ENCODE data around the gene FAM163B. TPM values are rescaled to one million over a fixed set of nuclear protein-coding genes. Genes with fewer than 3 reads are reported as not detected.

FAM163B gene
- total RNA-seq, 6 donors from 2014 or later = not detected

GRCh38 chr9:133581011-133581410 lies 28.2 kb downstream of the FAM163B start:
- H3K4me3 ChIP-seq = no peak overlapping the region
- WGBS, 2 donors = 70 to 76% methylated on average over 4 of the region's 4 CpGs

DNA sequence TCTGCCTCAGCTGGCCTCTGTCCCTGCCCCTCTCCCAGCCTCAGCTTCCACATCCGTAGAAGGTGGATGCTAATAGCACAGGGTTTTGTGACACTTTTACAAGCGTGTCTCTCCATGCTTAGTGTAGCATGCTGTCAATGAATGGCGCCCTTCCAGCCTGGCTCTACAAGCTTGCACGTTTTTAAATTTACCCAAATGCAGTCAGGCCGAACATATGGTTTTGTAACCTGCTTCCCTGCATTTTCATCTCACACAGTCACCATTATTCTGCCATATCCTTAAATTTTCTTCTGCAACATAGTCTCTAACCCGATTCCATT lies 28.8 kb downstream of the FAM163B start:
- H3K27ac ChIP-seq = no peak overlapping the region
- H3K4me3 ChIP-seq = no peak overlapping the region
- TF ChIP-seq POLR2AphosphoS5 (IDR thresholded peaks at IDR 0.05) = no peak
- no peak for TF ChIP-seq CTCF (IDR thresholded peaks at IDR 0.05)
- no peak for TF ChIP-seq POLR2A (IDR thresholded peaks at IDR 0.05)
- TF ChIP-seq EP300 (IDR thresholded peaks at IDR 0.05) = no peak
- H3K36me3 ChIP-seq = no peaks in the 10 kb centered on the region
- WGBS, 2 donors = 84 to 85% methylated on average over 6 of the region's 6 CpGs
- H3K4me1 ChIP-seq = peaks cover 15 to 39% (median 36%) of the 10 kb centered on the region in 4 donors
- peaks cover 0 to 5% (median 1%) of the 10 kb centered on the region in 4 donors for H3K27me3 ChIP-seq
- no peaks in the 10 kb centered on the region for H3K9me3 ChIP-seq
- DNase-seq (no peak), ATAC-seq (ENCODE audit: low FRiP score in 2 of 2) (no peak)

More at GRCh38 chr9:133581011-133581410, 28.2 kb downstream of the FAM163B start:
- Histone ChIP-seq H3K9me3 (no peaks in the 10 kb centered on the region), H3K4me1 (peaks cover 15 to 41% (median 35%) of the 10 kb centered on the region in 4 donors), H3K36me3 (no peaks in the 10 kb centered on the region), H3K27ac (peak overlapping the region in 2 of 4 donors; percentile 2 to 9), H3K27me3 (peaks cover 0 to 10% (median 4%) of the 10 kb centered on the region in 4 donors)
- DNase-seq = no peak
- ATAC-seq (ENCODE audit: low FRiP score in 2 of 2) = no peak
- TF ChIP-seq CTCF (IDR thresholded peaks at IDR 0.05) = no peak
- TF ChIP-seq EP300 (IDR thresholded peaks at IDR 0.05) = no peak
- no peak for TF ChIP-seq POLR2A (IDR thresholded peaks at IDR 0.05)
- TF ChIP-seq POLR2AphosphoS5 (IDR thresholded peaks at IDR 0.05) = no peak

- ATAC-seq (ENCODE audit: low FRiP score in 2 of 2) = no peak
- peaks cover 10 to 35% (median 32%) of the 10 kb centered on the region in 4 donors for H3K4me1 ChIP-seq
- TF ChIP-seq CTCF (IDR thresholded peaks at IDR 0.05) (no peak), POLR2AphosphoS5 (IDR thresholded peaks at IDR 0.05) (no peak), EP300 (IDR thresholded peaks at IDR 0.05) (no peak)
- no peak overlapping the region for H3K4me3 ChIP-seq
- peaks cover 0 to 5% (median 1%) of the 10 kb centered on the region in 4 donors for H3K36me3 ChIP-seq
- no peaks in the 10 kb centered on the region for H3K27me3 ChIP-seq
- peak in 1 of 2 donors; percentile 60 for DNase-seq
- H3K27ac ChIP-seq = no peak overlapping the region
- H3K9me3 ChIP-seq = no peaks in the 10 kb centered on the region
- WGBS, 2 donors = 76 to 86% methylated on average over 20 to 30 of the region's 31 CpGs
Measured at GRCh38 chr9:133579601-133580418, 29.4 kb downstream of the FAM163B start.

DNA sequence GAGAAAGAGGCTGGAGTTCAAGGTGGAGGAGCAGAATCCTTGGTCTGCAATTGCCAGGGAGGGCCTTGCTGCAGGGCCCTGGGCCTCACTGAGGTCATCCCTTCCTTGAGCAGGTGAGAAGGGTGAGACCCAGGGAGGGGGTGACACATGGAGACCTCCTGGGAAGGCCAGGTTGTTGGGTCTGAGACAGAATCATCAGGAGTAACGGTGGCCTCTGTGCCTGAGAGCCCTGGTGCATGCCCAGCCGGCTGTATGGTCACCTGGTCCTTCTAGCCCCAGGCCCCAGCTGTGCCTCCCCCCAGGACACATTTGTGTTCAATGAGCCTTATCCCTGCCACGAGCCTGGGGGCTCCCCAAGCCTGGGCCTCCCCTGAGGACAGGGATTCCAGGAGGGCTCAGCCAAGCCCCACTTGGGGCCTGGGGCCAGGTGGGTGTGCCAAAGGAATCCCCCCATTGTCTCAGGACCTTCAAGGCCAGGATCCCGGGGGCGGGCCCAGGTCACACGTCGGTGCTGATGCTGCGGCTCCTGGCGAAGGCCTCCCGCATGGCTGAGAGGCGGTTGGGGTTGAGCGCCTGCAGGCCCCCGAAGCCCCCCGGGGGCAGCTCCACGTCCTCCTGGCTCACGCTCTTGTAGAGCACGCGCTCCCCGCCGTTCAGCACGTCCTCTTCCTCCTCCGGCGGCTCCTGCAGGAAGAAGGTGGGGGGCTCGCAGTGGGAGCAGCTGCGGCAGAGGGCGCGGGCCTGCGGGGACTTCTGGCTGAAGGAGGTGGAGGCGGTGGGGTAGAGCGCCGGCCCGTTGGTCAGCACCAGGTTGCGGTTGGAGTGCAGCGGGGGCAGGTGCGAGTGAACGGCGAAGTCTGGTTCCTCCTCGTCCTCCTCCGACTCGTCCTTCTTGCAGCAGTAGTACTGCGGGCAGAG lies 30.4 kb downstream of the FAM163B start:
- DNase-seq = peak in 1 of 2 donors; percentile 79
- 64 to 100% methylated on average over 1 to 38 of the region's 41 CpGs for WGBS, 2 donors
- no peak for TF ChIP-seq CTCF (IDR thresholded peaks at IDR 0.05)
- peaks cover 0 to 6% (median 3%) of the 10 kb centered on the region in 4 donors for H3K36me3 ChIP-seq
- H3K27ac ChIP-seq = no peak overlapping the region
- peaks cover 4 to 25% (median 22%) of the 10 kb centered on the region in 4 donors for H3K4me1 ChIP-seq
- H3K27me3 ChIP-seq = no peaks in the 10 kb centered on the region
- no peaks in the 10 kb centered on the region for H3K9me3 ChIP-seq
- no peak overlapping the region for H3K4me3 ChIP-seq
- ATAC-seq (ENCODE audit: low FRiP score in 2 of 2) = no peak
